22Rv1 (cell line): ENCODE results near the gene JPT1.

Experiments used
- CTCF ChIP-seq: fragments of 450-650 bp; IDR thresholded peaks from 2 replicates; pipeline ENCODE4 v1.5.1; 2017; ENCODE audit warnings: mild to moderate bottlenecking
- ZFX ChIP-seq: fragments of 450-650 bp; IDR thresholded peaks from 2 replicates; pipeline ENCODE4 v1.6.1; 2017; ENCODE audit warnings: antibody characterized with exemption, borderline replicate concordance

DNA sequence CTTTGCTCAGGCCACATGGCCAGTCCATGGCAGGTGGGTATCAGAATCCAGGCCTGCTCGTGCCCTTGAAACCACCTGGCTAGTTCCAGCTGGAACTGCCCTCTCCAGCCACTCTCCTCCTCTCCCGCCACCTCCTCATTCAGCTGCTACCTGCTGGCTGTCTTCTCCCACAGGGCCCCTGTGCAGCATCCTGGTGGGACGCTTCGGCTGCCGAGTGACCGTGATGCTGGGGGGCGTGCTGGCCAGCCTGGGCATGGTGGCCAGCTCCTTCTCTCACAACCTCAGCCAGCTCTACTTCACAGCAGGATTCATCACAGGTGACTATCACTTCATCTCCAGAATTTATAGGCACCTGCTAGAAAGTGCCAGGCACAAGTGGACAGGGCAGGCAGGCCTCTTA is 56.4 kb downstream of the JPT1 start:
- TF ChIP-seq CTCF (no peak), ZFX (no peak)
